ENCODE results near the gene FAM170B.

DNA sequence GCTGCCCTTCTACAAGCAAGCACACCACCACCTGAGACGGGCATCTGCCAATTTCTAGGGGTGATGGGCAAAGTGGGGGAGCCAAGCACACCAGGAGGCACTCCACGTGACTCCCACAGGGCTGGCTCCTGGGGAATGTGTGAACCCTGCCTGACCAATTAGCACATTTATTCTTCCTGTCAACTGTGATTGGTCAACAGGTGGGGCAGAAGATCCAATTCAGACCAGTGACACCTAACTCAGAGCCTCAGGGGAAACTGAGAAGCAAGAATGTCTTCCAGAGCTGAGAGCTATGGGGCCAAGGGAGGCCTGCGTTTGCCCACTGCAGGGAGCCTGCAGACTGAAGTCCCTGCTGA is 38.9 kb upstream of the FAM170B start:
- TF ChIP-seq CTCF (IDR thresholded peaks at IDR 0.05 in 4 of 5, conservative IDR thresholded peaks at IDR 0.05 in 1 of 5) (no peak), POLR2A (IDR thresholded peaks at IDR 0.05) (no peak)

Measured in gastrocnemius medialis (tissue), 4 donors.